ENCODE results near the gene ZC2HC1B. TPM values are rescaled to one million over a fixed set of nuclear protein-coding genes. Genes with fewer than 3 reads are reported as not detected.

The ZC2HC1B gene
- total RNA-seq, 1 experiment from 2014 or later = not detected

DNA sequence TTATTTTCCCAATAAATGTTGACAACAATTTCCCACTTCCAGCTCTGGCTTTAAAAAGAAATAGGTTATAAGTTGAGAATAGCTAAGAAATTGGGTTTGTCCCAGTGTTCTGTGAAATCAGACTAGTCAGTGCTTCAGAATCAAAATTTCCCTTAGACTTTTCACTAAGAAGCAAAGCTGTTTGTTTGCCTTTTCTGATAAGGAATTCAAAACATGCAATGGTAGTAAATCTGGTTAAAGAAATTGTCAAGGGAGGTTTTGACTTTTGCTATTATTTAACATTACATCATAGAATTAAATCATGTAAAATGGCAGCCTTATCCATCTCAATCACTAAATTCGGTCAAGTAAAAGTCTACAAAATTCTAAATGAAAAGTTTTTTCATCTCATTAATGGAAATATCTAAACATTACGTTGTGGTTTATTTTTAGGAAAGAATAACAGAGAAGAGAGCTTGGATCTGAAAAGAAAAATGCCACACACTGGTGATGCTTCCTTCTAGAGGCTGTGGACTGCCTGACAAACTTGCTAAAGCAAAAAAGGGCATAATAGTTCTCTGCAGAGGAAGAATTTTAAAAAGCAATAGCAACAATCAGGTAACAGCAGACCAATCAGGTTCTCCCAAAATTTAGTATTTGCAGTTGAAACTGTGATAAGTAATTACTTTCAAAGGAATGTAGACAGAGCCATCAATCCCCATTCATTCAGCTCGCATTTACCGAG, 107.4 kb downstream of the ZC2HC1B start:
- intact Hi-C loops (cut with micrococcal nuclease; ENCODE audit: unreplicated experiment) = no loop called here
- no peaks in the 10 kb centered on the region for H3K4me1 ChIP-seq
- H3K9me3 ChIP-seq = no peaks in the 10 kb centered on the region
- DNase-seq = no peak
- Mint-ChIP-seq H3K4me1 (ENCODE audit: low read depth, unreplicated experiment) (peaks cover 4% of the 10 kb centered on the region), H3K27me3 (ENCODE audit: insufficient read depth, unreplicated experiment) (peaks cover 7% of the 10 kb centered on the region), H3K36me3 (ENCODE audit: insufficient read depth, unreplicated experiment) (no peaks in the 10 kb centered on the region), H3K4me3 (ENCODE audit: unreplicated experiment) (no peak overlapping the region), H3K27ac (ENCODE audit: unreplicated experiment) (no peak overlapping the region), H3K9me3 (ENCODE audit: unreplicated experiment) (no peaks in the 10 kb centered on the region)
- CTCF ChIA-PET = interaction anchor here (0.6 kb wide), 1 partner anchor 42 kb away, joined by 3 read pairs; no protein-coding TSS in a partner anchor
- H3K36me3 ChIP-seq (ENCODE audit: control insufficient read depth, insufficient read depth, low read length) = no peaks in the 10 kb centered on the region
- H3K27me3 ChIP-seq (replicated peaks; ENCODE audit: control insufficient read depth, insufficient read depth, low read length) = no peaks in the 10 kb centered on the region; the same call in 1 of the 2 replicates
- no peak overlapping the region for H3K4me3 ChIP-seq (ENCODE audit: low read depth, low read length)
- BruUV-seq (replicated peaks) = no TSS peak
- TF ChIP-seq CTCF (IDR thresholded peaks at IDR 0.05; ENCODE audit: insufficient read depth in 1 of 2, low read depth in 1 of 2, low read length in 1 of 2, severe bottlenecking in 1 of 2, unreplicated experiment in 1 of 2) = no peak
- POLR2A ChIA-PET = no interaction called here

- peaks cover 4% of the 10 kb centered on the region for H3K4me1 Mint-ChIP-seq (ENCODE audit: low read depth, unreplicated experiment)
- intact Hi-C loops (cut with micrococcal nuclease; ENCODE audit: unreplicated experiment) = no loop called here
- H3K4me3 Mint-ChIP-seq (ENCODE audit: unreplicated experiment) = no peak overlapping the region
- H3K36me3 Mint-ChIP-seq (ENCODE audit: insufficient read depth, unreplicated experiment) = no peaks in the 10 kb centered on the region
- H3K4me1 ChIP-seq = no peaks in the 10 kb centered on the region
- ChIA-PET POLR2A (no interaction called here), CTCF (interaction anchor here (1.3 kb wide), 1 partner anchor 32 kb away, joined by 3 read pairs; no protein-coding TSS in a partner anchor)
- TF ChIP-seq CTCF (IDR thresholded peaks at IDR 0.05; ENCODE audit: insufficient read depth in 1 of 2, low read depth in 1 of 2, low read length in 1 of 2, severe bottlenecking in 1 of 2, unreplicated experiment in 1 of 2) = no peak
- H3K36me3 ChIP-seq (ENCODE audit: control insufficient read depth, insufficient read depth, low read length) = no peaks in the 10 kb centered on the region
- H3K27ac Mint-ChIP-seq (ENCODE audit: unreplicated experiment) = no peak overlapping the region
- H3K27me3 ChIP-seq (replicated peaks; ENCODE audit: control insufficient read depth, insufficient read depth, low read length) = no peaks in the 10 kb centered on the region; the same call in 1 of the 2 replicates
- DNase-seq = no peak
- H3K9me3 ChIP-seq = no peaks in the 10 kb centered on the region
- no peaks in the 10 kb centered on the region for H3K9me3 Mint-ChIP-seq (ENCODE audit: unreplicated experiment)
- no TSS peak for BruUV-seq (replicated peaks)
- no peak overlapping the region for H3K4me3 ChIP-seq (ENCODE audit: low read depth, low read length)
- peaks cover 3% of the 10 kb centered on the region for H3K27me3 Mint-ChIP-seq (ENCODE audit: insufficient read depth, unreplicated experiment)
These were observed 109.1 kb downstream of the ZC2HC1B start for GRCh38 chr6:143973097-143973966.

DNA sequence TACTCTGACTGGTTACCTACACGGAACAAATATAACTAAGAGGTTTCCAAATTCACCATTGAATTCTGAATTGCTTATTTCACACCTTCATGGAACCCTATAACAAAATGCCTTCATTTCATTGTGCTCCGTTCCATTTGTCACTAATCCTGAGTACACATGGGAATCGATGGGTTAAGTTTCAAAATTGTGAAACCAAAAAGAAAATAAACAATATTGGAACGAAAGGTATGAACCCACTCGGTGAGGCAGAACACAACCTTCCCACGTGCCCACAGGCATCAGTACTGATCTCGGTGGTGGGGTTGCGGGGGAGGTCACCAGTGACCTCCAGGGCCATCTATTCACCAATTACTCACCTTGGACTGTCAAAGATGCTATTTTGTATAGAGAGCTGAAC, 109.8 kb downstream of the ZC2HC1B start:
- Mint-ChIP-seq H3K27me3 (ENCODE audit: insufficient read depth, unreplicated experiment) (peaks cover 3% of the 10 kb centered on the region), H3K27ac (ENCODE audit: unreplicated experiment) (no peak overlapping the region), H3K4me1 (ENCODE audit: low read depth, unreplicated experiment) (peaks cover 4% of the 10 kb centered on the region), H3K9me3 (ENCODE audit: unreplicated experiment) (no peaks in the 10 kb centered on the region), H3K4me3 (ENCODE audit: unreplicated experiment) (no peak overlapping the region), H3K36me3 (ENCODE audit: insufficient read depth, unreplicated experiment) (no peaks in the 10 kb centered on the region)
- POLR2A ChIA-PET = no interaction called here
- intact Hi-C loops (cut with micrococcal nuclease; ENCODE audit: unreplicated experiment) = no loop called here
- no peak for TF ChIP-seq CTCF (IDR thresholded peaks at IDR 0.05; ENCODE audit: insufficient read depth in 1 of 2, low read depth in 1 of 2, low read length in 1 of 2, severe bottlenecking in 1 of 2, unreplicated experiment in 1 of 2)
- H3K36me3 ChIP-seq (ENCODE audit: control insufficient read depth, insufficient read depth, low read length) = no peaks in the 10 kb centered on the region
- CTCF ChIA-PET = interaction anchor here (1.3 kb wide), 1 partner anchor 32 kb away, joined by 3 read pairs; no protein-coding TSS in a partner anchor
- H3K4me1 ChIP-seq = no peaks in the 10 kb centered on the region
- BruUV-seq (replicated peaks) = no TSS peak
- no peak overlapping the region for H3K4me3 ChIP-seq (ENCODE audit: low read depth, low read length)
- H3K9me3 ChIP-seq = no peaks in the 10 kb centered on the region
- no peaks in the 10 kb centered on the region; the same call in 1 of the 2 replicates for H3K27me3 ChIP-seq (replicated peaks; ENCODE audit: control insufficient read depth, insufficient read depth, low read length)
- no peak for DNase-seq

All from Caco-2 (cell line).